Epithelial cell of prostate (primary cell): ENCODE results near the gene MAST3.
"Not testable (repeated sequence)": the region's sequence is repeated elsewhere in the genome, so short reads cannot be mapped to it uniquely, and the experiment has no call there.

Experiments used
- DNase-seq: peaks from one replicate; pipeline ENCODE4 v3.0.0-alpha.2; 2011; ENCODE audit warnings: low read depth, low spot score
- H3K27ac ChIP-seq: fragments of 450-650 bp; 2 replicates; pipeline ENCODE4 v1.5.1; 2017; ENCODE audit warnings: mild to moderate bottlenecking

The MAST3 gene

GRCh38 chr19:18085702-18086457 is 11.7 kb upstream of the MAST3 start:
- no peak for DNase-seq
- no peak overlapping the region for H3K27ac ChIP-seq

- H3K27ac ChIP-seq = no peak within 1 kb of the TSS
- DNase-seq = no peak
These were observed 10.9 kb upstream of the MAST3 start, which contains the start of gene IL12RB1 for GRCh38 chr19:18086590-18087138. Gene IL12RB1, minus strand, starts transcription at chr19:18086934. Its CDS starts 111 bp downstream, at chr19:18086823.

GRCh38 chr19:18089096-18089541 is 8.5 kb upstream of the MAST3 start:
- peak overlapping the region; percentile 14 for H3K27ac ChIP-seq

GRCh38 chr19:18089726-18090125 is 7.9 kb upstream of the MAST3 start:
- DNase-seq = no peak
- no peak overlapping the region for H3K27ac ChIP-seq

More at GRCh38 chr19:18089096-18089541, 8.5 kb upstream of the MAST3 start:
- DNase-seq = not testable (repeated sequence)

- H3K27ac ChIP-seq = no peak overlapping the region
- no peak for DNase-seq
These were observed 6.9 kb upstream of the MAST3 start for GRCh38 chr19:18090545-18091216.

- no peak for DNase-seq
- no peak overlapping the region for H3K27ac ChIP-seq
These were observed 6.4 kb upstream of the MAST3 start for GRCh38 chr19:18091217-18091608.

GRCh38 chr19:18093439-18094161 is 4.0 kb upstream of the MAST3 start:
- no peak for DNase-seq
- H3K27ac ChIP-seq = no peak overlapping the region

- H3K27ac ChIP-seq = no peak overlapping the region
- no peak for DNase-seq
These were observed 1.3 kb upstream of the MAST3 start for GRCh38 chr19:18096258-18096657.

GRCh38 chr19:18097993-18098890 is 664 bp downstream of the MAST3 start:
- H3K27ac ChIP-seq = no peak overlapping the region
- DNase-seq = no peak

GRCh38 chr19:18098891-18099622 is 1.5 kb downstream of the MAST3 start:
- no peak for DNase-seq
- H3K27ac ChIP-seq = no peak overlapping the region

- no peak overlapping the region for H3K27ac ChIP-seq
- DNase-seq = no peak
These were observed 2.0 kb downstream of the MAST3 start for GRCh38 chr19:18099623-18099995.

- H3K27ac ChIP-seq = no peak overlapping the region
- DNase-seq = no peak
These were observed 3.1 kb downstream of the MAST3 start for GRCh38 chr19:18100710-18101109.

- no peak for DNase-seq
- H3K27ac ChIP-seq = no peak overlapping the region
These were observed 3.7 kb downstream of the MAST3 start for GRCh38 chr19:18101268-18101667.

- no peak for DNase-seq
- H3K27ac ChIP-seq = no peak overlapping the region
These were observed 5.5 kb downstream of the MAST3 start for GRCh38 chr19:18102916-18103542.

- no peak overlapping the region for H3K27ac ChIP-seq
- no peak for DNase-seq
These were observed 7.2 kb downstream of the MAST3 start for GRCh38 chr19:18104793-18105131.

- DNase-seq, H3K27ac ChIP-seq: not testable (repeated sequence)
These were observed 7.7 kb downstream of the MAST3 start for GRCh38 chr19:18105259-18105658.

- no peak for DNase-seq
- H3K27ac ChIP-seq = no peak overlapping the region
These were observed 9.7 kb downstream of the MAST3 start for GRCh38 chr19:18107235-18107634.

GRCh38 chr19:18108897-18109296 is 11.3 kb downstream of the MAST3 start:
- no peak for DNase-seq
- H3K27ac ChIP-seq = no peak overlapping the region

- DNase-seq = no peak
- no peak overlapping the region for H3K27ac ChIP-seq
These were observed 11.8 kb downstream of the MAST3 start for GRCh38 chr19:18109341-18109732.
